ENCODE data around the gene RAB7B. TPM values are rescaled to one million over a fixed set of nuclear protein-coding genes. Genes with fewer than 3 reads are reported as not detected.

The RAB7B gene
- total RNA-seq, 4 donors from 2014 or later: 3.2 to 62.0 (median 16.6) TPM

- ATAC-seq (ENCODE audit: low FRiP score) (no peak), DNase-seq (ENCODE audit: low spot score) (no peak)
- TF ChIP-seq, protein P1, sequence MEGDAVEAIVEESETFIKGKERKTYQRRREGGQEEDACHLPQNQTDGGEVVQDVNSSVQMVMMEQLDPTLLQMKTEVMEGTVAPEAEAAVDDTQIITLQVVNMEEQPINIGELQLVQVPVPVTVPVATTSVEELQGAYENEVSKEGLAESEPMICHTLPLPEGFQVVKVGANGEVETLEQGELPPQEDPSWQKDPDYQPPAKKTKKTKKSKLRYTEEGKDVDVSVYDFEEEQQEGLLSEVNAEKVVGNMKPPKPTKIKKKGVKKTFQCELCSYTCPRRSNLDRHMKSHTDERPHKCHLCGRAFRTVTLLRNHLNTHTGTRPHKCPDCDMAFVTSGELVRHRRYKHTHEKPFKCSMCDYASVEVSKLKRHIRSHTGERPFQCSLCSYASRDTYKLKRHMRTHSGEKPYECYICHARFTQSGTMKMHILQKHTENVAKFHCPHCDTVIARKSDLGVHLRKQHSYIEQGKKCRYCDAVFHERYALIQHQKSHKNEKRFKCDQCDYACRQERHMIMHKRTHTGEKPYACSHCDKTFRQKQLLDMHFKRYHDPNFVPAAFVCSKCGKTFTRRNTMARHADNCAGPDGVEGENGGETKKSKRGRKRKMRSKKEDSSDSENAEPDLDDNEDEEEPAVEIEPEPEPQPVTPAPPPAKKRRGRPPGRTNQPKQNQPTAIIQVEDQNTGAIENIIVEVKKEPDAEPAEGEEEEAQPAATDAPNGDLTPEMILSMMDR (IDR thresholded peaks at IDR 0.05): no peak
Observed at GRCh38 chr1:206022766-206023165, 19.6 kb upstream of the RAB7B start.

- DNase-seq (ENCODE audit: low spot score): no peak
- peak; percentile 30 for ATAC-seq (ENCODE audit: low FRiP score)
- TF ChIP-seq, protein P1 (IDR thresholded peaks at IDR 0.05): no peak
Observed at GRCh38 chr1:206021626-206022365, 18.6 kb upstream of the RAB7B start.

GRCh38 chr1:206021008-206021625 lies 17.9 kb upstream of the RAB7B start:
- DNase-seq (ENCODE audit: low spot score) (no peak), ATAC-seq (ENCODE audit: low FRiP score) (no peak)
- TF ChIP-seq, protein P1 (IDR thresholded peaks at IDR 0.05): no peak

DNA sequence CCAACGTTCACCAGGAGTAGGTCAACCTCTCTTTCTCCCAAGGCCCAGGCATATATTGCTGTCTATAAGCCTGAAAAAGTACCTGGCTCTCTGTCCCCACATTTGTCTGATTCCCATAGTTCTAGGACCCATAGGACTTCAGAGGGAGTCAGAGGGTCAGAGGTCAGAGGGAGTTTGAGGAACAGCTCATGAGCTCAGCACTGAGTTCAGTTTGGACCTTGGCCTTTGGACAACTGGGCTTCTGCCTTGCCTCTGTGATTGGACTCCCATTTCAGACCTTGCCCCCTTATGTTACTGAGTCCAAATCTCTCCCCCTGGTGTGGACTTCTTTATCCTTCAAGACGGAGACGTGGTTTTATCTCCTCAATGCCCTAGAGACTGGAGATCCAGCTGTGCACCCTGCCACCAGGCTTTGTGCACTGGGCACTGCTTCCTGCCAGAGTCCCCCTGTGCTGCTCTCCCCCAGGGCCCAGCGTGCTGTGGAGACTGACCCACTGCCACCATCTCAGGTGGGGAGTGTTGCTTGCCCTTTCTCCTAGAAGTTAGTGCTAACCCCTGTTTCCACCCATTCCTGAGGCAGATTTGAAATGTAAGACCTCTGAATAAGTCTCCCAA lies 17.3 kb upstream of the RAB7B start:
- no peak for DNase-seq (ENCODE audit: low spot score)
- ATAC-seq (ENCODE audit: low FRiP score): no peak
- TF ChIP-seq, protein P1 (IDR thresholded peaks at IDR 0.05): no peak

- TF ChIP-seq, protein P1 (IDR thresholded peaks at IDR 0.05): no peak
- ATAC-seq (ENCODE audit: low FRiP score): no peak
- no peak for DNase-seq (ENCODE audit: low spot score)
Observed at GRCh38 chr1:206015071-206015470, 11.9 kb upstream of the RAB7B start.

- TF ChIP-seq, protein P1 (IDR thresholded peaks at IDR 0.05): no peak
- ATAC-seq (ENCODE audit: low FRiP score) (no peak), DNase-seq (ENCODE audit: low spot score) (no peak)
Observed at GRCh38 chr1:206014601-206015000, 11.4 kb upstream of the RAB7B start.
